ENCODE measurements around the gene RUBCN.
A peak's percentile ranks its signal among the peaks of the same experiment; 100 is the strongest.
"Not testable (repeated sequence)": the region's sequence is repeated elsewhere in the genome, so short reads cannot be mapped to it uniquely, and the experiment has no call there.

The RUBCN gene

GRCh38 chr3:197736010-197736490, 654 bp downstream of the RUBCN start:
- DNase-seq (ENCODE audit: low read depth), result no peak
- peak overlapping the region; percentile 72 for H3K4me3 ChIP-seq (ENCODE audit: low read depth, low read length)
- TF ChIP-seq CTCF (IDR thresholded peaks at IDR 0.05; ENCODE audit: control insufficient read depth, extremely low read depth, insufficient read depth), result no peak

GRCh38 chr3:197734667-197735318, 1.9 kb downstream of the RUBCN start:
- no peak overlapping the region for H3K4me3 ChIP-seq (ENCODE audit: low read depth, low read length)
- DNase-seq (ENCODE audit: low read depth), result no peak
- no peak for TF ChIP-seq CTCF (IDR thresholded peaks at IDR 0.05; ENCODE audit: control insufficient read depth, extremely low read depth, insufficient read depth)

GRCh38 chr3:197733042-197733441, 3.7 kb downstream of the RUBCN start:
- no peak for DNase-seq (ENCODE audit: low read depth)
- H3K4me3 ChIP-seq (ENCODE audit: low read depth, low read length), result no peak overlapping the region
- no peak for TF ChIP-seq CTCF (IDR thresholded peaks at IDR 0.05; ENCODE audit: control insufficient read depth, extremely low read depth, insufficient read depth)

- H3K4me3 ChIP-seq (ENCODE audit: low read depth, low read length); DNase-seq (ENCODE audit: low read depth): not testable (repeated sequence)
These were observed 5.2 kb downstream of the RUBCN start for GRCh38 chr3:197731483-197731882.

- H3K4me3 ChIP-seq (ENCODE audit: low read depth, low read length); DNase-seq (ENCODE audit: low read depth): not testable (repeated sequence)
These were observed 5.9 kb downstream of the RUBCN start for GRCh38 chr3:197730770-197731169.

- no peak for TF ChIP-seq CTCF (IDR thresholded peaks at IDR 0.05; ENCODE audit: control insufficient read depth, extremely low read depth, insufficient read depth)
- DNase-seq (ENCODE audit: low read depth), result no peak
- H3K4me3 ChIP-seq (ENCODE audit: low read depth, low read length), result no peak overlapping the region
These were observed 6.5 kb downstream of the RUBCN start for GRCh38 chr3:197730200-197730599.

GRCh38 chr3:197728487-197728886, 8.2 kb downstream of the RUBCN start:
- H3K4me3 ChIP-seq (ENCODE audit: low read depth, low read length), result no peak overlapping the region
- no peak for TF ChIP-seq CTCF (IDR thresholded peaks at IDR 0.05; ENCODE audit: control insufficient read depth, extremely low read depth, insufficient read depth)
- no peak for DNase-seq (ENCODE audit: low read depth)

GRCh38 chr3:197727878-197728277, 8.8 kb downstream of the RUBCN start:
- not testable (repeated sequence) for DNase-seq (ENCODE audit: low read depth); H3K4me3 ChIP-seq (ENCODE audit: low read depth, low read length)
